GM19455 (cell line): Measurements from ENCODE around the gene PHF21B.
"Not testable (repeated sequence)": the region's sequence is repeated elsewhere in the genome, so short reads cannot be mapped to it uniquely, and the experiment has no call there.

Experiments used
- ATAC-seq: cut with Tn5 transposase; IDR thresholded peaks from one replicate; pipeline ENCODE4 v1.9.1; 2021; ENCODE audit not compliant: unreplicated experiment

The PHF21B gene

GRCh38 chr22:44963832-44964721 lies 45.7 kb downstream of the PHF21B start:
- ATAC-seq: no peak

DNA sequence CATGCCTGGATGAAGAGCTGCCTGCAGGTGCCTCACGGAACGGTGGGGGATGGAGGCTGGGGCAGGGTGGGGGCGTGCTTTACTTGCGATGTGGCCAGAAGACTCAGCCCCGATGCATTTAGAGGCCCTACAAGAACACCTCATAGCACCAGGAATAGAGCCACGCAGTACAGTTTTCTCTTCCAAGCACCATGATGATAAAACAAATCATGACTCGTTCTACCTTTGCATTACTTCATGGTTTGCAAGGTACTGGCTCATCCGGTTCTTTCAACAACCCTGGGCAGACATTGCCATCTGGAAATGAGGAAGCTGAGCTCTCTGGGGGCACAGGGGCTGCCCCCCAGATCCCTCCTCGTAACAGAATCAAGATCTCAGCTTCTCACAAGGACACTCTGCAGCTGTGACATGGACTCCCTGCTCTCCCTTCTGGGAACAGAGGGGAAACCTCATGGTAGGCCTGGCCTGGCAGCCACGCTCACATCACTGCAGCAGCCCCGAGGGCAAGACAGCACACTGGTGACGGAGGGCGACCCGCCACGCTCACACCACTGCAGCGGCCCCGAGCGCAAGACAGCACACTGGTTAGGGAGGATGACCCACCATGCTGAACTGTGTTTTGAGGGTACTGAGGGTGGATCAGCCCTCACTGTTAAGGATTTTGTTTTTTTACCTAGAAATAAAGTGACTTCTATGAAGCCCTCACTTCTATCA lies 46.9 kb downstream of the PHF21B start:
- no peak for ATAC-seq

DNA sequence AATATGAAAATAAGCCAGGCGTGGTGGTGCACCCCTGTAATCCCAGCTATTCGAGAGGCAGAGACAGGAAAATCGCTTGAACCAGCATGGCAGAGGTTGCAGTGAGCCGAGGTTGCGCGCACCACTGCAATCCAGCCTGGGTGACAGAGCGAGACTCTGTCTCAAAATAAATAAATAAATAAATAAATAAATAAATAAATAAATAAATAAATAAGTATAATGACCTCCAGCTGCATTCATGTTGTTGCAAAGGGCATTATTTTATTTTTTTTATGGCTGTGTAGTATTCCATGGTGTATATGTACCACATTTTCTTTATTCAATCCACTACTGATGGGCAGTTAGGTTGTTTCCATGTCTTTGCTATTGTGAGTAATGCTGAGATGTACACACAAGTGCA lies 48.1 kb downstream of the PHF21B start:
- ATAC-seq: not testable (repeated sequence)

DNA sequence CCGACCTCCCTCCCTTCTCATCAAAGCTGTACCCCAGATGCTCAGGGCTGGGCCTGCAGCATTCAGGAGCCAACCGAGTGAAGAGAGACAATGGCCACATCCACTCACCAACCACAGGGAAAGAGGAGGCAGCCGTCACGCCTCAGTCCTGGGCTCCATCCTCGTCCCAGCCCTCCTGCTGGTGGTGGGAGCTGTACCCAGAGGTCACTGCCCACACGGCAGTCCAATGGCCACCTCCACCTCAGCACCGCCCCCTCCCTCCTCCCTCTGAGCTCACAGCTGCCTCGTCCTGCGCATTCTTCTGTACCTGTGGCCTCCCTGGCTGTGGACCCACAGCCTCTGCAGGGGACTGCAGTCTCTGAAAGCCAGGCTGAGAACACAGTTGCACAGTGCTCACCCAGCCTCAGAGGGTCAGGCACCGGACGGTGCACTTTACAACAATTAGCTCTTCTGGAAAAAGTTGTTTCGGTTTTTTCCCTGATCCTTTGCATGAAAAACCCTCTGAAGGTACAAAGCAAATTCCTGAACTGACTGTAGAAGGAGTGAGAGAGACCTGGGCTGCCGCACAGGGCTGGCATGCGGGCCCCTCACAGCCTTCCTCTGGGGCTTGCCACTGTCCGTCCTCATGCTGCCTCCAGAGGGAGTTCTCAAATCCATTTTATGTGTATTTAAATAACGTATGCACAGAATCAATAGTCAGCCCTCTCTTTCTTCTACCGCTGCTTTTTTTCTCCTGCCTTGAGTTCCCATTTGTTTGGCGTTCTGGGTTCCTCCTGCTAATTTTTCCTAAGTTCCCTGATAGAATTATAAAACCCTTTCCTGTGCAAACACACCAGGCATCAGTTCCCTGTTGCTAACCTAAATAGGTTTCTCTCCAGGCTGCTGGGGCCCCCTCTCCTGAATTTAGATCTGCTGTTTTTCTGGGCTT lies 52.7 kb downstream of the PHF21B start:
- ATAC-seq: no peak

DNA sequence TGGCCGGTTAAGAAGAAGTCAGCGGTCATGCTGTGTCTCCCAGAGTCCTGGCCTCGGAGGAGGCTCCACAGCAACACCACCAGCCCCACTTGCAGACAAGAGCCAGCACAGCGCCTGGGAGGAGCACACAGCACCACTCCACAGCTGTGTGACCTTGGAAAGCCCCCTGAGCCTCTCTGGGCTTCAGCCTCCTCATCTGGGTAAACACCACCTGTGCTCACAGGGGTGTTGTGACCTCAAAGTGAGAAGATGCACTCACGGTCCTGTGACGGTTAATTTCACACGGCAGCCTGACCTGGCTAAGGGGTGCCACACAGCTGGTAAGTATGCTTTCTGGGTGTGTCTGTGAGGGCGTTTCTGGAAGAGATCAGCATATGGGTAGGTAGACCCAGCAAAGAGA lies 54.7 kb downstream of the PHF21B start:
- ATAC-seq: no peak

DNA sequence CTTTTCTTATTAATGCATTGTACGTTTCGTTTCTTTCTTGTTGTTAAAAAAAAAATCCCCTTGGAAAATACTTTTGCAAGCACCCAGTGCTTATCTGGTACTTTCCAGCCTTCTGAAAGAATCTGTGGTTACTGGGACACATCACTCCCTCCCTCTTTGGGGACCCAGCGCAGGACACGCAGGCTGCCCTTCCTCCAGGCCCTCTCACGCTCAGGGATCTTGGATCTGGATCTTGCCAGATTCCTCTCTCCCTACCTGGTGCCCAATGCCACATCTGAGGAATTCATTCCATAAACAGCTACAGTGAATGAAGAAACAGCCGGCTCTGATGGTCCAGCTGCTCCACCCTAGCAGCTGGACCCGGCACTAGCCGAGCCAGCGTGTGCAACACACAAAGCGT lies 55.7 kb downstream of the PHF21B start:
- no peak for ATAC-seq

DNA sequence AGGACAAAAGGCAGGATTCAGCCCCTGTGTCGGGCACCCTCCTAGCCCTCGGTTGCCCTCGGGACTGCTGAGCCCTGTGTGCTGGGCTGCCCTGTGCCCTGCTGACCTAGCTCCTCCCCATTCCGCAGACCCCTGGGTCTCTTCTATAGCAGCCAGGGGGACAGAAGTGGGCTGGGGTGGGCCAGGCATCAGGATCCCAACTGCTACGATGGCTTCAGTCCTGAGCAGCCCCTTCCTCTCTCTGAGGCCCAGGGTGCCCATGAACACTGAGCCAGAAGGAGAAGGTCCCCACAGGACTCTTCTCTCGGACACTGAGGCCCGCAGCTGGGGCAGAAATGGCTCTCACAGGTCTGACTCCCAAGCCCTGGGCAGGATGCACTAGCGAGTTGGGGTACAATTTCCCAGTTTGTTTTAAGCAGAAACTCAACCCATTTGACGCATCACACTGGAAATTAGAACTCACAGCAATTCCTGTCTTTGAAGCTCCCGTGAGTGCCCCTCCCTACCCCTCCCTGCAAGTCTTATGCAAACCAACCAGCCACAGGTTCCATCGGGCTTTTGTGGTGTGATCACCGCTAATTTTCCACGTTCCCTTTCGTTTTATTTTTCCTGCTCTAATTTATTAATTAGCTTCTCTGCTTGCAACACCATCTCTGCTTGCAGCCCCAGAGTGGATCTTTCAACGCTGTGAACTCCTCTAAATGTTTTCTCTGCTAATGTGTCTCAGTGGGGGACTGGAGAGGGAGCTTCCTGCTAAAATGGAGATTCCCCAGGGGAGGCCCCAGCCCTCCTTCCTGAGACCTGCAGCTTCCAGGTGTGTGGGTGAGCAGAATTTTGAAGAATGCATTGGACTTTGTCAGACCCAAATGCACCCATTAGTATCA lies 56.7 kb downstream of the PHF21B start:
- no peak for ATAC-seq

DNA sequence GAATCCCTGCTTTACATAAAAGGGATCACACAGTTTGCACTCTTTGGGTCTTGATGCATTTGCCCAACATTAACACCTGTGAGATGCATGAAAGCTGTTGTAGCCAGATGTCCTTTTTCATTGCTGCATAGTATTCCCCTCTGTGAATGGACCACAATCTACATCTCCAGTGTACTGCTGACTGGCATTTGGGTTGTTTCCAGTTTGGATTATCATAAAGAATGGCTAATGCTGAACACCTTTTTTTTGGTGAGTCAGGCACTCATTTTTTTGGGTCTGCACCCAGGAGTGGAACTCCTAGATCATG lies 58.3 kb downstream of the PHF21B start:
- no peak for ATAC-seq

DNA sequence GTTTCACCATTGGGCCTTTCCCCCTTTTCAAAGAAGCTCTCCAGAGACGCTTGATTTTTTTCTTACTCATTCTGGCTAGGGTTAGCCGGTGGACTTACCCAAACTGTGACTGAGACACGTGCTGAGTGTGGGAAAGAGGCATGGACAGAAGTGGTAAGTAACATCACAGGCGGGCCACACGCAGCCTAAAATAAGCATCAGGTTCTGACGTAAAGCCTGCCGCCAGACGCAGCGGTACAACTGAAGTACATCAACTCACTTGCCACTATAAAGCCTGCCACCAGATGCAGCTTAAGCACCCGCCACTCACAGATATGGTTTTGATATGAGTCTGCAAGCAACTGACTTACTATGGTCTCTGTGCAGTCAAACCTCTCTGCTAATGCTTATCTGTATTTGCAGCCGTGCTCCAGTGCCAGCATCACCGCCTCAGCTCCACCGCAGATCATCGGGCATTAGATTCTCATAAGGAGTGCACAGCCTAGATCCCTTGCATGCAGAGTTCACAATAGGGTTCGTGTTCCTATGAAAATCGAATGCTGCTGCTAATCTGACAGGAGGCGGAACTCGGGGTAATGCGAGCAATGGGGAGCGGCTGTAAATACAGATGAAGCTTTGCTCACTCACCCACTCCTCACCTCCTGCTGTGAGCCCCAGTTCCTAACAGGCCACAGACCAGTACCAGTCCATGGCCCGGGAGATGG lies 58.8 kb downstream of the PHF21B start:
- no peak for ATAC-seq

- ATAC-seq: no peak
Measured at GRCh38 chr22:44947846-44948245, 62.0 kb downstream of the PHF21B start.

- no peak for ATAC-seq
Measured at GRCh38 chr22:44947049-44947448, 62.8 kb downstream of the PHF21B start.

DNA sequence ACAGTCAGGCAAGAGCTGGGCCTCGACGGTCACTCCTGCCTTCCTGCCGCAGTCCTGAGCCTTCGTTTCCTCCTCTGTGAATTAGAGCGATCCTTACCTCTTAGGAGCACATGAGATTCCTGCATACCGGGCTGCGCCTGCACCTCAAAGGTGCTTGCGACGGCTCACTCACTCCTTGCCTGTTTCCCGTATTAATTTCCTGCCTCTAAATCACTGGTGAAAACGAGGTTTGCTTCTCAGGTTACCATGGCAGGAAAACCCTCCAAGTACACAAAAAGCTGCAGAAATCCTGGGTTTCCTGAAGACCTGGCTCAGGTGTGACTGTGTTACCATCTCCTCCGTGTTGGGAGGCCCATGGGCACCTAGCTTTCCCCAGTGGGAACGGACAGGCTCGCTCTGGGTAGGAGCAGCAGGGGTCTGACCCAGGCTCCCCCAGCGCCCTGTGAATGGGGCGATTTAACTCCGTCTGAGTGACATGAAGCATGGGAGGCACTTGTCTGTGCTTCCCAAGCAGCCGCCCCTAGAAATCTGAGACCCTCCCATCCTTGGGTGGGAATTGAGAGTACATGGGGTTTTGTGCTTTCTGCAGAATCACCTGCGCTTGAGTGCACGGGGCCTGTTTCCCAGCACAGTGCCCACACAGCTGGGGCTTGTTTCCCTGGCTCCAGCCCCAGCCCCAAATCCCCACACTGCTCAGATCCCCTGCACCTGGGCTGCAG lies 64.8 kb downstream of the PHF21B start:
- ATAC-seq: no peak

- no peak for ATAC-seq
Measured at GRCh38 chr22:44943701-44944324, 66.0 kb downstream of the PHF21B start.

DNA sequence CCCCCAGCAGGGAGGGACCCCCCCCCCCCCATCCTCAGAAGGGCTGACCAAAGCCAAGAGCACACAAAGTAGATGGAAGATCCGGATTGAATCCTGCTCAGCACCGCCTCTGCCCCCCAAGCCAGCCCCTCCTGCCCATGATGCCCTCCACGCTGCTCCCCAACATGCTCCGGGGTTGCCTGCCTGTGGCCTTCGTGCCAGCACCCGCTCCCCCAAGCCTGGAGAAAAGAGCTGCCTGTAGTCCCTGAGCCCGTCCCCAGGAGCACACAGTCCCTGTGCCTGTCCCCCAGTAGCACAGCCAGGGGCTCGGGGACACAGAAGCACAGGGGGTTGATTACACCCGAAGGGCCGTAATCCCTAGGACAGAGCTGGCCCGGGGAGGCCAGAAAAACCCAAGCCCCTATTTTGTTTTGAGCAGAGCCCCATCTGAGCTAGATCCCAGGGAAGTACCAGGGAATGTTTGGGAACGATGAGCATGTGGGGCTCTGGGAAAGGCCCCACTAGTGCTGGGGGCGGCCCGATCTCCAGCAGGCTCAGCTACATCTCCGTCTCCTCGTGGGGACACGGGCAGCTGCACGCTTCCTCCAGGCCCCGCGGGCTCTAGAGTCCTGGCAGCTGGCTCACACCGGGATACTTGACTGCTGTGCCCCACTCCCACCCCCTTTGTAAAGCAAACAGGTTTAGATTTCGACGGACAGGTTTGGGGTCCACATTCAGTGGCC lies 66.7 kb downstream of the PHF21B start:
- no peak for ATAC-seq

DNA sequence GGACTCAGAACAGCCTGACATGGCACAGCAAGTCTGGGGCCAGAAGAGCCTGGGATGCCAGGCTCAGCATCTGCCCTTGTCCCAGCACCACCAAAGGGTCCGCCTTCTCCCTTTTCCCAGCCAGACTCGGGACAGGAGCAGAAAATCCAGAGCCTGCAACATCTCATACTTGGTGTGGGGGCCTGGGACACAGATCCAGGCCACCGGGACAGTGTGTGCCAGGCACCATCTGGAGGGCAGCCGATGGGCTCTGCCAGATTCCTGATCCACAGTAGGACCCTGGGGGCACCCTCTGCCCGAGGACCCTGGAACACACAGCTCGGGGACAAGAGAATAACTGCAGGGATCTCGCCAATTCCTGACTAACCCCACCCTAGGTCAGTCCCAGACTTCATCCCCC lies 67.7 kb downstream of the PHF21B start:
- no peak for ATAC-seq

- ATAC-seq: no peak
Measured at GRCh38 chr22:44941207-44941606, 68.6 kb downstream of the PHF21B start.

- ATAC-seq: no peak
Measured at GRCh38 chr22:44940130-44940529, 69.7 kb downstream of the PHF21B start.

DNA sequence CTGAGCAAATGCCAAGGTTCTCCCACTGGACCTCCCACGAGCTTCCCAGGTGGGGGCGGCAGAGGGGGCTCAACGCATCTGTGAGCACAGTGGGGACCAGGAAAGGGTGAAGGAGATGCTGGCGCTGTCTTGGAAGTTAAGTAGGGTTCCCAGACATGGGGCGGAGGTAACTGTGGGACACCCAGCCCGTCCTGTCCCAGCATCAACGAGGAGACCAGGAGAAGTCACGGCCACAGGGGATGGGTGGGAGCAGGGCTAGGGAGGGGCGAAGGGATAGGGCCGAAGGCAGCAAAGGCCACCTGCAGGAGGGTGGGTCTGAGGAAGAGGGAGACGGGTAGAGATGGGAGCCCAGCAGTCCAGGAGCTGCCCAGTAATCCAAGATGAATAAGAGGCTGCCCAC lies 70.4 kb downstream of the PHF21B start:
- ATAC-seq: no peak
